ENCODE measurements around the gene ST6GALNAC3. TPM values are rescaled to one million over a fixed set of nuclear protein-coding genes. Genes with fewer than 3 reads are reported as not detected.

The ST6GALNAC3 gene
- total and polyA plus RNA-seq, 3 donors from 2014 or later = 0.46 to 0.87 (median 0.74) TPM

DNA sequence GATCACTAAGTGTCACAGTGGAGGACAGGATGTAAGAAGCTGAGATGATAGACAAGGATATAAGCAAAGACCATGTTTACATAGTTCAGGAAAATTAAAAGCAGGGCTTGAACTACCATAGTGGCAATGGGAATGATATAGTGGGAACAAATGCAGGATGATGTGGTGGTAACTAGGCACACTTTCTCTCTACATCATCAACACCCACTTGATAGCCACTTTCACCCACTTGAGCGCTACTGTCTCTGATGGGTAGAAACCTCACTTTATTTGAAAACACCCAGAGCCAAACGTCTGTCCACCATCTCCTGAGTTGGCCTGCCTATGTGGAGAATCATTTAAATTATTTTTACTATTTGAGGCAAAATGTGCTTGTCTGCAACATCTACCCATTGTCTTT lies 487.7 kb downstream of the ST6GALNAC3 start:
- WGBS, 2 donors = 77 to 90% methylated on average over 2 of the region's 2 CpGs
- Histone ChIP-seq H3K27ac (no peak overlapping the region), H3K36me3 (ENCODE audit: low read depth, missing control alignments) (no peaks in the 10 kb centered on the region), H3K4me3 (no peak overlapping the region), H3K27me3 (no peaks in the 10 kb centered on the region), H3K4me1 (no peaks in the 10 kb centered on the region), H3K9me3 (no peaks in the 10 kb centered on the region)
- TF ChIP-seq POLR2A (IDR thresholded peaks at IDR 0.05) = no peak
- no peak for TF ChIP-seq CTCF (IDR thresholded peaks at IDR 0.05)
- no peak for DNase-seq
- intact Hi-C loops (cut with DNase I; ENCODE audit: low total_unique reads) = no loop called here

- no peak overlapping the region for H3K27ac ChIP-seq
- no peaks in the 10 kb centered on the region for H3K9me3 ChIP-seq
- 60 to 62% methylated on average over 6 of the region's 6 CpGs for WGBS, 2 donors
- TF ChIP-seq CTCF (IDR thresholded peaks at IDR 0.05) (no peak), POLR2A (IDR thresholded peaks at IDR 0.05) (no peak)
- H3K27me3 ChIP-seq = no peaks in the 10 kb centered on the region
- DNase-seq = no peak
- H3K4me1 ChIP-seq = no peaks in the 10 kb centered on the region
- H3K4me3 ChIP-seq = no peak overlapping the region
- intact Hi-C loops (cut with DNase I; ENCODE audit: low total_unique reads) = no loop called here
- no peaks in the 10 kb centered on the region for H3K36me3 ChIP-seq (ENCODE audit: low read depth, missing control alignments)
These were observed 494.2 kb downstream of the ST6GALNAC3 start for GRCh38 chr1:76568573-76569238.

GRCh38 chr1:76571248-76571647 lies 496.7 kb downstream of the ST6GALNAC3 start:
- Histone ChIP-seq H3K9me3 (no peaks in the 10 kb centered on the region), H3K27ac (no peak overlapping the region), H3K4me1 (no peaks in the 10 kb centered on the region), H3K27me3 (no peaks in the 10 kb centered on the region), H3K4me3 (no peak overlapping the region), H3K36me3 (ENCODE audit: low read depth, missing control alignments) (no peaks in the 10 kb centered on the region)
- intact Hi-C loops (cut with DNase I; ENCODE audit: low total_unique reads) = no loop called here
- WGBS, 2 donors = 92 to 94% methylated on average over 2 of the region's 2 CpGs
- TF ChIP-seq POLR2A (IDR thresholded peaks at IDR 0.05) (no peak), CTCF (IDR thresholded peaks at IDR 0.05) (no peak)
- DNase-seq = no peak

DNA sequence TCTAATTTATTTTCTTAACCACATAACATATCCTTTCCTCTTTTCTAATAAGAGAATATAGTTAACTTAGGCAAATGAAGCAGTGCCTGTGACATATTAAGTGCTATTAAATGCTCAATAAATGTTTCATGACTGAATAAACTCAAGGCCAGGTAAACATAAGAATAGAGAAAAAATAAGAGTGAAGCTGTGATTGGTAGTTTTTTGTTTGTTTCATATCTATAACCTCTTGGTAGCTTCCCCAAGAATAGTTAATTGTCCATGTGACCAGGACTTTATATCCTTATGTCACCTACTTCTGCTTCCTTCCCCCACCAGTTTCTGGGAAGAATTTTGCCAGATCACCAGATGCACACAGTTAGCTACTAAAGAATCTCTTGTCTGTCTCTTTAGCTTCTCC lies 497.7 kb downstream of the ST6GALNAC3 start:
- intact Hi-C loops (cut with DNase I; ENCODE audit: low total_unique reads) = no loop called here
- H3K4me3 ChIP-seq = no peak overlapping the region

More for the DNA sequence above, 497.7 kb downstream of the ST6GALNAC3 start:
- Histone ChIP-seq H3K27ac (no peak overlapping the region), H3K9me3 (no peaks in the 10 kb centered on the region), H3K4me1 (no peaks in the 10 kb centered on the region), H3K36me3 (ENCODE audit: low read depth, missing control alignments) (no peaks in the 10 kb centered on the region), H3K27me3 (no peaks in the 10 kb centered on the region)
- no peak for DNase-seq
- TF ChIP-seq POLR2A (IDR thresholded peaks at IDR 0.05) (no peak), CTCF (IDR thresholded peaks at IDR 0.05) (no peak)

Measured in testis (tissue), 3 donors.